GM21515 (cell line): ENCODE results near the gene KRTAP2-2.
"Not testable (repeated sequence)": the region's sequence is repeated elsewhere in the genome, so short reads cannot be mapped to it uniquely, and the experiment has no call there.

Experiments
- ATAC-seq: cut with Tn5 transposase; IDR thresholded peaks from one replicate; pipeline ENCODE4 v1.9.1; 2021; ENCODE audit not compliant: unreplicated experiment

KRTAP2-2 gene

GRCh38 chr17:41055130-41055529, at the start of gene KRTAP2-2:
Gene KRTAP2-2 (minus strand): TSS chr17:41055230. CDS start chr17:41055211, 19 bp downstream.
- not testable (repeated sequence) for ATAC-seq

- ATAC-seq: not testable (repeated sequence)
Measured at GRCh38 chr17:41104386-41105038, 49.5 kb upstream of the KRTAP2-2 start.

- no peak for ATAC-seq
Measured at GRCh38 chr17:41103896-41104295, 48.9 kb upstream of the KRTAP2-2 start.

GRCh38 chr17:41101586-41102259, 46.7 kb upstream of the KRTAP2-2 start, which contains the start of gene KRTAP4-16:
Gene KRTAP4-16 (minus strand): TSS chr17:41102209. CDS start chr17:41102209, 0 bp downstream.
- ATAC-seq: no peak

GRCh38 chr17:41099682-41100480, 44.9 kb upstream of the KRTAP2-2 start:
- not testable (repeated sequence) for ATAC-seq

GRCh38 chr17:41098481-41098880, 43.5 kb upstream of the KRTAP2-2 start:
- ATAC-seq: no peak

GRCh38 chr17:41098042-41098441, 43.0 kb upstream of the KRTAP2-2 start, which contains the start of gene KRTAP4-8:
Gene KRTAP4-8 (minus strand): TSS chr17:41098142. CDS start chr17:41098084, 58 bp downstream.
- ATAC-seq: no peak

- no peak for ATAC-seq
Measured at GRCh38 chr17:41096055-41096454, 41.0 kb upstream of the KRTAP2-2 start.

GRCh38 chr17:41088760-41089352, 33.8 kb upstream of the KRTAP2-2 start:
- ATAC-seq: not testable (repeated sequence)

GRCh38 chr17:41084100-41084856, 29.2 kb upstream of the KRTAP2-2 start, which contains the start of gene KRTAP4-7:
Gene KRTAP4-7 (plus strand): TSS chr17:41084150. CDS start chr17:41084207, 57 bp downstream.
- not testable (repeated sequence) for ATAC-seq

GRCh38 chr17:41083427-41083826, 28.4 kb upstream of the KRTAP2-2 start:
- ATAC-seq: not testable (repeated sequence)

GRCh38 chr17:41082626-41083025, 27.6 kb upstream of the KRTAP2-2 start:
- ATAC-seq: no peak

- no peak for ATAC-seq
Measured at GRCh38 chr17:41076788-41077187, 21.8 kb upstream of the KRTAP2-2 start.

- ATAC-seq: no peak
Measured at GRCh38 chr17:41073676-41074075, 18.6 kb upstream of the KRTAP2-2 start.

GRCh38 chr17:41071606-41072360, 16.8 kb upstream of the KRTAP2-2 start:
- ATAC-seq: no peak

- ATAC-seq: no peak
Measured at GRCh38 chr17:41069031-41069430, 14.0 kb upstream of the KRTAP2-2 start.

- ATAC-seq: no peak
Measured at GRCh38 chr17:41067281-41067680, 12.3 kb upstream of the KRTAP2-2 start.

- ATAC-seq: no peak
Measured at GRCh38 chr17:41065829-41066624, 11.0 kb upstream of the KRTAP2-2 start, which contains the start of gene KRTAP2-4. Gene KRTAP2-4 (minus strand): TSS chr17:41065879. CDS start chr17:41065845, 34 bp downstream.
